ENCODE data around the gene BRD4.
"Not testable (repeated sequence)": the region's sequence is repeated elsewhere in the genome, so short reads cannot be mapped to it uniquely, and the experiment has no call there.

BRD4 gene

GRCh38 chr19:15365264-15365663 lies 32.9 kb upstream of the BRD4 start:
- DNase-seq, result no peak
- in situ Hi-C loops (cut with HindIII; ENCODE audit: low pct_ligation_motif_present, low pct_unique_long_range_greater_than_20kb, low sequenced_read_pairs), result no loop called here

- in situ Hi-C loops (cut with HindIII; ENCODE audit: low pct_ligation_motif_present, low pct_unique_long_range_greater_than_20kb, low sequenced_read_pairs); DNase-seq: not testable (repeated sequence)
Measured at GRCh38 chr19:15363791-15364190, 31.5 kb upstream of the BRD4 start.

- DNase-seq; in situ Hi-C loops (cut with HindIII; ENCODE audit: low pct_ligation_motif_present, low pct_unique_long_range_greater_than_20kb, low sequenced_read_pairs): not testable (repeated sequence)
Measured at GRCh38 chr19:15363048-15363447, 30.7 kb upstream of the BRD4 start.

DNA sequence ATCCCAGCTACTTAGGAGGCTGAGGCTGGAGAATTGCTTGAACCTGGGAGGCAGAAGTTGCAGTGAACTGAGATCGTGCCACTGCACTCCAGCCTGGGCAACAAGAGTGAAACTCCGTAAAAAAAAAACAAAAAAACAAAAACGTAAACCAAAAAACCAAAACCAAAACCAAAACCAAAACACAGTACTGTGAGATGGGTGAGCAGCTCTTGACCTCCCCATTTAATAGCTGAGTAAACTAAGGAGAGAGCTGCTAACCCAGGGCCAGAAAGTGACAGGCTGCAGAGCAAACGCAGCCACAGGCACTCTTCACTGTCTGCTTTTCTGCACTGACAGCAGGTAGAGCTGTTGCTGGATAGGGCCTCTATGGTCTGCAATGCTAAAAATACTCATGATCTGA lies 27.7 kb upstream of the BRD4 start:
- DNase-seq; in situ Hi-C loops (cut with HindIII; ENCODE audit: low pct_ligation_motif_present, low pct_unique_long_range_greater_than_20kb, low sequenced_read_pairs): not testable (repeated sequence)

- DNase-seq, result no peak
- in situ Hi-C loops (cut with HindIII; ENCODE audit: low pct_ligation_motif_present, low pct_unique_long_range_greater_than_20kb, low sequenced_read_pairs), result no loop called here
Measured at GRCh38 chr19:15358918-15359317, 26.6 kb upstream of the BRD4 start.

- in situ Hi-C loops (cut with HindIII; ENCODE audit: low pct_ligation_motif_present, low pct_unique_long_range_greater_than_20kb, low sequenced_read_pairs), result no loop called here
- DNase-seq, result no peak
Measured at GRCh38 chr19:15357906-15358305, 25.6 kb upstream of the BRD4 start.

GRCh38 chr19:15354566-15355296 lies 22.4 kb upstream of the BRD4 start:
- in situ Hi-C loops (cut with HindIII; ENCODE audit: low pct_ligation_motif_present, low pct_unique_long_range_greater_than_20kb, low sequenced_read_pairs), result no loop called here
- no peak for DNase-seq

- no peak for DNase-seq
- in situ Hi-C loops (cut with HindIII; ENCODE audit: low pct_ligation_motif_present, low pct_unique_long_range_greater_than_20kb, low sequenced_read_pairs), result no loop called here
Measured at GRCh38 chr19:15353908-15354307, 21.6 kb upstream of the BRD4 start.

DNA sequence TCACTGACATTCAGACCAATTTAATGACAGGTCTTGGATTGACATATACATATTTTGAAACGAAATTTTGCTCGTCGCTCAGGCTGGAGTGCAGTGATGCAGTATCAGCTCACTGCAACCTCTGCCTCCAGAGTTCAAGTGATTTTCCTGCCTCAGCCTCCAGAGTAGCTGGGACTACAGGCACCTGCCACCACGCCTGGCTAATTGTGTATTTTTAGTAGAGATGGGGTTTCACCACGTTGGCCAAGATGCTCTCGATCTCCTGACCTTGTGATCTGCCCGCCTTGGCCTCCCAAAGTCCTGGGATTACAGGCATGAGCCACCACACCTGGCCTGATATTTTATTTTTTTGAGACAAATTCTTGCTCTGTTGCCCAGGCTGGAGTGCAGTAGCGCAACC lies 20.2 kb upstream of the BRD4 start:
- in situ Hi-C loops (cut with HindIII; ENCODE audit: low pct_ligation_motif_present, low pct_unique_long_range_greater_than_20kb, low sequenced_read_pairs), result not testable (repeated sequence)

DNA sequence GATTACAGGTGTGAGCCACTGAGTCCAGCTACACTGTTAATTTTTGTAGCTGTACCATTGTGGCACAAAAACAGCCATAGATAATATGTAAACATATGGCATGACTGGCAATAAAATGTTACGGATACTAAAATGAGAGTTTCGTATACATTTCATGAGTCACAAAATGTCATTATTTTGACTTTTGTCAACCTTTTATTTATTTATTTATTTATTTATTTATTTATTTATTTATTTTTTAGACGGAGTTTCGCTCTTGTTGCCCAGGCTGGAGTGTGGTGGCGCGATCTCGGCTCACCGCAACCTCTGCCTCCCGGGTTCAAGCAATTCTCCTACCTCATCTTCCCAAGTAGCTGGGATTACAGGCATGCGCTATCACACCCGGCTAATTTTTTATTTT lies 9.0 kb upstream of the BRD4 start:
- DNase-seq; in situ Hi-C loops (cut with HindIII; ENCODE audit: low pct_ligation_motif_present, low pct_unique_long_range_greater_than_20kb, low sequenced_read_pairs): not testable (repeated sequence)

More for the DNA sequence above, 20.2 kb upstream of the BRD4 start:
- not testable (repeated sequence) for DNase-seq

DNA sequence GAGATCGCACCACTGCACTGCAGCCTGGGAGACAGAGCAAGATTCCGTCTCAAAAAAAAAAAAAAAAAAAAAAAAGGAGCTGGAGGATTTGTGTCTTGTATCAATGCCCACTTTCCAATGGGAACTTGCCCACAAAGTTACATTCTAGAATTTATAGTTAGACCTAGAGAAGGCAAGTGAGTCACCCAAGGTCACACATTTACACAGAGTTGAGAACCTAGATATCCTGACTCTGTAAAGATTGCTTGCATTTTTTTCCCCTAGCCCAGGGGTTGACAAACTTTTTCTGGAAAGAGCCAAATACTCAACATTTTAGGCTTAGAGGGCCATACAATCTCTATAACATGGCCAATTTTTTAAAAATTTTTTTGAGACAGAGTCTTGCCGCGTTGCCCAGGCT lies 7.7 kb upstream of the BRD4 start:
- in situ Hi-C loops (cut with HindIII; ENCODE audit: low pct_ligation_motif_present, low pct_unique_long_range_greater_than_20kb, low sequenced_read_pairs), result no loop called here
- no peak for DNase-seq

GRCh38 chr19:15337202-15337601 lies 4.9 kb upstream of the BRD4 start:
- no peak for DNase-seq
- in situ Hi-C loops (cut with HindIII; ENCODE audit: low pct_ligation_motif_present, low pct_unique_long_range_greater_than_20kb, low sequenced_read_pairs), result no loop called here

DNA sequence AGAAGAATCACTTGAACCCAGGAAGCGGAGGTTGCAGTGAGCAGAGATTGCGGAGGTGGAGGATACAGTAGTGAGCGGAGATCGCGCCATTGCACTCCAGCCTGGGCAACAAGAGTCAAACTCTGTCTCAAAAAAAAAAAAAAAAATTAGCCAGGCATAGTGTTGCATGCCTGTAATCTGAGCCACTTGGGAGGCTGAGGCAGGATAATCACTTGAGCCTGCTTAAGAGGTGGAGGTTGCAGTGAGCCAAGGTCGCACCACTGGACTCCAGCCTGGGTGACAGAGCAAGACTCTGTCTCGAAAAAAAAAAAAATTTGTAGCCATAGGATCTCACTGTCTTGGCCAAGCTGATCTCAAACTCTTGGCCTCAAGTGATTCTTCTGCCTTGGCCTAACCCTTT lies 3.7 kb upstream of the BRD4 start:
- in situ Hi-C loops (cut with HindIII; ENCODE audit: low pct_ligation_motif_present, low pct_unique_long_range_greater_than_20kb, low sequenced_read_pairs); DNase-seq: not testable (repeated sequence)

DNA sequence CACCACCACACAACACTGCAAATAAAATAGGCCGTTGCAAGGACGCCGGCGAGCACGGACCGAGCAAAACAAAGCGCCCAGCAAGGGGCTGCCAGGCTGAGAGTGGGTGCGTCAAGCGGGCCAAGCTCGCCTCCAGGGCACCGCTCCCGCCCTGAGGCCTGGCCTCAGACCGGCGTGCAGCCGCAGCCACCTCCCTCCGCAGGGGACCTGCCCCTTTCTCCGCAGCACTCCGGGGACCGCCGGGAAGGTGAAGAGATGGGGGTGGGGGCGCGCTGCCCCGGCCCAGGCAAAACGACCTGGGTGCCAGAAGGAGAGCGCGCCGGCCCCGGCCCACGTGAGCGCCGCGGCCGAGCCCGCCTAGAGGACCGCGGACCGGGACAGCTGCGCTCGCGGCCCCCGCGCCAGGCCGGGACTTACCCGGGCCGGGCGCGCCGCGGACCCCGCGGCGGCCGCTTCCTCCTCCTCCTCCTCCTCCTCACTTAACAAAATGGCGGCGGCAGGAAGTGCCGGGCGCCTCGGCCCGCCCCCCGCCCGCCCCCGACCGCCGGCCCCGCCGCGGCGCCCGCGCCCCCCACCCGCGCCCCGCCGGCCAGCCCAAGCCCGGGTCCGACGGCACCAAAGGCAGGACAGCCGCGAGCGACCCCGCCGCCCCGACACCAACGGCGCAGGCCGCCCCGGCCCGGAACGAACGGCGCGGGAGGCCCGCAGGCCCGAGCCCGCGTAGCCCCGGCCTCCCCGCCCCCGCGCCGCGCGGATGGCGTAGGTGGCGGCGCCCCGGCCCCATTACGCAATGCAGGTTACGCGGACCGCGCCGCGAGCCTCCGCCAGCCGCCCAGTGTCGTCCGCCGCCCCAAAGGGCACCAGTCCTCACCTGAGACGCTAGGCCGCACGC lies 674 bp downstream of the BRD4 start:
- DNase-seq, result peak; percentile 44
- in situ Hi-C loops (cut with HindIII; ENCODE audit: low pct_ligation_motif_present, low pct_unique_long_range_greater_than_20kb, low sequenced_read_pairs), result no loop called here

GRCh38 chr19:15330801-15331418 lies 1.4 kb downstream of the BRD4 start:
- in situ Hi-C loops (cut with HindIII; ENCODE audit: low pct_ligation_motif_present, low pct_unique_long_range_greater_than_20kb, low sequenced_read_pairs), result no loop called here
- peak; percentile 56 for DNase-seq

DNA sequence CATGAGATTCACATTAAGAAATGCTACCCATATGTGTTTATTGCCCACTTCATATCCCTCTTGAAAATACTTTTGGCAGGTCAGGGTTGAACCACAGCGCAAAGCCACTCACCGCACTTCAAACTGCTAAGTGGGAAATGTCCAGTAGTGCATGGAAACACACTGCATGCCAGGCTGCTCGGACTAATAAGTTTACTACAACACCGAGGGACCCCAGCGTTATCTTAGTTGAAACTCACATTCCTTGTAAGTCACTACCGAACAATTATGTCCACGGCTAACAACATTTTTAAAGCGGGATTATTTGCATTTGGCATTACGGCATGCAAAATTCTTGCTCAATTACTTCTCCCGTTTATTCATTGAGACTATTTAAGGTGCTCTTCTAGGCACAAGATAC lies 4.0 kb downstream of the BRD4 start:
- no peak for DNase-seq

GRCh38 chr19:15324791-15325519 lies 7.4 kb downstream of the BRD4 start:
- in situ Hi-C loops (cut with HindIII; ENCODE audit: low pct_ligation_motif_present, low pct_unique_long_range_greater_than_20kb, low sequenced_read_pairs), result no loop called here
- DNase-seq, result no peak

More for the DNA sequence above, 4.0 kb downstream of the BRD4 start:
- in situ Hi-C loops (cut with HindIII; ENCODE audit: low pct_ligation_motif_present, low pct_unique_long_range_greater_than_20kb, low sequenced_read_pairs), result no loop called here

DNA sequence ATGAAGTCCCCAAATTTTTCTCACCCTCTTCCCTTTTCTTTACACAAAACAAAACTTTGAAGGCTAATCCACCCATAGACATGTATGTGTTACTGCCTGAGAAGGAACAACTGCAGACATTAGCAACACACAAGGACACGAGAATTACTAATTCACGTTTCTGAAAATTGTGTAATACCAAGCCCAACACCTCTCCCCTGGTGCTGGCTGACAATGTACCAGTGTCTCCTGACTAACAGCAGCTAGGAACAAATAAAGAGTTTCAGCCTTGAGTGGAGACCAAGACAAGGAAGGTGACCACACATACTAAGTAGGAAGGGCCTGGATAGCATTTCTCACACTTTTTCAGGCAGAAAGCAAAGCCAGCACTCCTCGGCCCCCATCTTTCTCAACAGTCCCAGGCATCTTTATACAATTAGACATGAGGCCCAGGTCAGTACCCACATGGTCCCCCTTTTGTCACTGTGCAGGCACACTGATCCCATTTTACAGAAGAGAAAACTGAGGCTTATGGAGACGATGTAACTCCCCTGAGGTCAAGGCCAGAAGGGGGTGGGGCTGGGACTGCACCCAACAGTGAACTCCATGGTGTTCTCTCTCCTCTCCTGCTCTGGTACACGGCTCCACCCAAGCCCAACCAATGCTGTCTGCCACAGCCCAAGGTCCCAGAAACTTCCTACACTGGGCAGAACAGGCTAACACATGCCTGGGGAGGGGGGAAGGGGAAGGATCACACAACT lies 8.7 kb downstream of the BRD4 start:
- in situ Hi-C loops (cut with HindIII; ENCODE audit: low pct_ligation_motif_present, low pct_unique_long_range_greater_than_20kb, low sequenced_read_pairs), result no loop called here
- DNase-seq, result no peak
